Measurements from ENCODE around the gene ZBTB20. TPM values are rescaled to one million over a fixed set of nuclear protein-coding genes. Genes with fewer than 3 reads are reported as not detected.

Gene ZBTB20
- total RNA-seq, 2 donors from 2014 or later = 55.3 to 61.2 TPM

DNA sequence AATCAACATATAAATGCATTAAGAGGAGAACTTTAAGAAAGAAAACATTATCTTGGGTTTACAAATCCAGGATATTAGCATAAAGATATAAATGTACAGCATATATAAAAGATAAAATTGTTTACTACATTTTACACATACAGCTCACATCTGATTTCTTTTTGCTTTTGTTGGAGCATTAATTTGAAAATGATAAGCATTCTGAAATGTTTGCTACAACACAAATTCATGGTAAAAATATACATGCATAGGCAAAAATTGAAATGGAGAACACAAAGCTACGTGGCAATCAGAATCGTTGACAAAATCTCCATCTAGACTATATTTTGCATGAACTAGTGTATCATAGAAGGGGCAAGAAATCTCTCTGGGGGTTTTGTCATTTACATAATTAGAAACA, 694.2 kb downstream of the ZBTB20 start:
- H3K27ac Mint-ChIP-seq = no peak overlapping the region
- H3K36me3 Mint-ChIP-seq (ENCODE audit: low read depth) = no peaks in the 10 kb centered on the region
- no peaks in the 10 kb centered on the region for H3K27me3 Mint-ChIP-seq
- peaks cover 11% of the 10 kb centered on the region for H3K4me1 Mint-ChIP-seq
- no peak for ATAC-seq
- no peak for DNase-seq
- no peak overlapping the region for H3K4me3 Mint-ChIP-seq
- H3K9me3 ChIP-seq (ENCODE audit: control insufficient read depth, low read length, poor library complexity, severe bottlenecking) = no peaks in the 10 kb centered on the region

DNA sequence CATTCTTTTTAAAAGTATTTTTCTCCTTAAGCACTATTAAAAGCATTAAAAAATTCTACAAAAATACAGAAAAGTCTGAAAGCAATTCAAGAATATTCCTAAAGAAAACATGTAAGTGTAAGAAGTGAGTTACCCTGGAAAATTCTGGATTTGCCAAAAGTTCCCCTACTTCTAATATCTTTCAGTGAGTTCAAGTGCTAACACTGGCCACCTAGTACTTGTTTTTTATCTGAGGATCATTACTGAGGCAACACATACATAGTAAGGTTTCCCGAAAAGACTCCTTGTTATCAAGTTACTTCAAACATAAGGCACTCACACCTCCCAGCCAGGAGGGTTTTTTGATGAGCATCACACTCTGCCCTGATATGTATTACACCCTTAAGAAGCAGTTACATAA, 694.8 kb downstream of the ZBTB20 start:
- no peak overlapping the region for H3K27ac Mint-ChIP-seq
- H3K4me1 Mint-ChIP-seq = peaks cover 11% of the 10 kb centered on the region
- no peaks in the 10 kb centered on the region for H3K27me3 Mint-ChIP-seq
- ATAC-seq (no peak), DNase-seq (no peak)
- no peaks in the 10 kb centered on the region for H3K9me3 ChIP-seq (ENCODE audit: control insufficient read depth, low read length, poor library complexity, severe bottlenecking)
- no peaks in the 10 kb centered on the region for H3K36me3 Mint-ChIP-seq (ENCODE audit: low read depth)
- H3K4me3 Mint-ChIP-seq = no peak overlapping the region

DNA sequence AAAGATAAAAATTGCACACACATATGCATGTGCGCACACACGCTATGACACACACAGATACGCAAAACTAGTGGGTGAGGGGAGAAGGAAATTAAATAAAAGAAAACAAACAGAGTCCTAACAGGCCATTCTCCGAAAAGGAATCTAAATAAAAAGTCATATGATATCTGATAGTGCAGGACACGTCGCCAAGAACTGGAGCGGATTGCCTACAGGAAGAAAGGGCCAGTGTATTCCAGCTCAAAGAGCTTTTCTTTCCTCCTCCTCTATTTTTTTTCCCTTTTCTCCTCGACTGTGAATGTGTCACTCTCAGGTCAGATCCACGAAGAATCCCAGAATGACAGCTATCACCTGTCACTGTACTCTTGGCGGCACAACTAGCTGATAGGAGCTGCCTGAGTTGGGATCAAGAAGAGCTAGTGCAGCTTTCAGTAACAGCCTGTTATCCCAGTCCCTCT, 695.5 kb downstream of the ZBTB20 start:
- Mint-ChIP-seq H3K4me3 (no peak overlapping the region), H3K36me3 (ENCODE audit: low read depth) (no peaks in the 10 kb centered on the region), H3K4me1 (peaks cover 12% of the 10 kb centered on the region), H3K27me3 (no peaks in the 10 kb centered on the region), H3K27ac (no peak overlapping the region)
- no peaks in the 10 kb centered on the region for H3K9me3 ChIP-seq (ENCODE audit: control insufficient read depth, low read length, poor library complexity, severe bottlenecking)
- ATAC-seq (no peak), DNase-seq (no peak)

DNA sequence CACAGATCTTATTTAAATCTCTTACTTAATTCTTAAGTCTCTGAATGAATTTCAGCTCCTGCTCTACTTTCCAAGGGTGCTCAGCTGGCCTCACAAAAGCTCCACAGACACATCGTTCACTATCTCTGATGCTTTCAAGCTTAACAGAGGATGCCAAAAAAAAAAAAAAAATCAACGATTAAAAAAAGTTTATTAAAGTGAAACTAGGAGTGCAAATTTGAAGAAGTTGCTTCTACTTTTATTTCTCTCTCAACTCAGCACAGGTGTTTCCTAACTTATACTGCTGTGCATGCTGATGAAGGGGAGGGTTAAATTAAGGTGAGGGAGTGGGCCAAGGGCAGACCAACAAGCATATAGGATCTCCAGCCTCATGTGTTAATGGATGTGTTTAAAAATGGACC, 696.0 kb downstream of the ZBTB20 start:
- no peak for ATAC-seq
- Mint-ChIP-seq H3K4me1 (peaks cover 13% of the 10 kb centered on the region), H3K27ac (no peak overlapping the region), H3K27me3 (no peaks in the 10 kb centered on the region), H3K4me3 (no peak overlapping the region), H3K36me3 (ENCODE audit: low read depth) (no peaks in the 10 kb centered on the region)
- no peaks in the 10 kb centered on the region for H3K9me3 ChIP-seq (ENCODE audit: control insufficient read depth, low read length, poor library complexity, severe bottlenecking)
- no peak for DNase-seq

DNA sequence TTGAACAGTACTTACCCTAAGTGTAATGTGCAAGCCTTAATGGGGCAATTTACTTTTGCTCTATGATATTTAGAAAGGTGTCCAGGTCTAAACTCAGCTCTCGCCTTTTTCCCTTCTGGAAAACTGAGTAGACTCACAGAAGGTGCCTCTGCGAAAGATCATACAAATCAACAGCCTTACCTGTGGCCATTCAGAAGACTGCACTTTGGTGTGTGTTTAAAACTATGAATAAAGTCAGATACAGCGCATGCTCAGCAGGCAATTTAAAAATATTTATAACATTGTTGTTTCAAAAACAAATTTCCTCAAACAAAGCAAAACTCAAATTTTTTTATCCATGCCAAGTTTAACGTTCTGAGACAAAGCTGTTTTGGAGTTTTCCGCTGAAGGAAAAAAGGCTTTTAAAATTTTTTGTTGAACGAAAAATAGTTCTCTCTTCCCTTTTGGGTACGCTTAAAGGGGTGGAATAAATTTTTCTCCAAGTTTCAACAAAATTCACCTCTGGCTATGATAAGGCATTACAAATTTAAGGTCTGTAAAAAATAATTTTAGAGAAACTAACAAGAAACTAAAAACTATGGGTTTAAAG, 697.0 kb downstream of the ZBTB20 start:
- no peak overlapping the region for H3K4me3 Mint-ChIP-seq
- DNase-seq (no peak), ATAC-seq (no peak)
- H3K27me3 Mint-ChIP-seq = no peaks in the 10 kb centered on the region
- H3K36me3 Mint-ChIP-seq (ENCODE audit: low read depth) = no peaks in the 10 kb centered on the region
- peaks cover 13% of the 10 kb centered on the region for H3K4me1 Mint-ChIP-seq
- H3K9me3 ChIP-seq (ENCODE audit: control insufficient read depth, low read length, poor library complexity, severe bottlenecking) = no peaks in the 10 kb centered on the region
- no peak overlapping the region for H3K27ac Mint-ChIP-seq

DNA sequence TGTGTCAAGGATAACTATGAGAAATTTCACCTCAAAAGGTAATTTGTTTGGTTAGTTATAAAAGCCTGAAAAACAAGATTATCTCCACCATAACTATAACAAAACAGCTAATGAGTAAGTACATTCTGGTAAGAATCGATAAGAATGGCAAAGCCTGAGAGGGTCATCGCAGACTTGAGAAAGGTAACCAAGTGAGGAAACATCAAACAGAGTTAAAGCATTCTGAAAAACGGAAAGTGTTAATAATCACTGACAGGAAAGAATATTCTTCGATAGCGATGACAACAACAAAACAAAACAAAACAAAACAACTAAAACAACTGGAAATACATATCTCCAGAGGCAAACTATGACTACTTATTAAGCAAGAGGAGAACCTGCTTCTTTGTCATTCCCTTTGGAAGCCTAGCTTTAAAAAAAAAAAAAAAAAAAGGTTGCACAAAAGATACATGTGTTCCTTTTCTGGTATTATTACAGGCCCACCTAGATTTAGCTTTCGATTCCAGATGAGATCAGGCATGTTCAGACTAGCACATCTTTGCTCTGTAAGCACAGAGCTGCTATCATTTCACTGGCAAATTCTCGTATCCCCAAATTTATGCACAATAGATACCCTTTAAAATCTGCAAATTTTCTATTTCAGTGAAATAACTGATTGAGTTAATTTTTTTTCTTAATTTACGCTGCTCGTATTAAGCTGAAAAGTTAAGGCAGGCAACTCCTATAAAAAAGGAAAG, 697.6 kb downstream of the ZBTB20 start:
- no peaks in the 10 kb centered on the region for H3K9me3 ChIP-seq (ENCODE audit: control insufficient read depth, low read length, poor library complexity, severe bottlenecking)
- no peaks in the 10 kb centered on the region for H3K27me3 Mint-ChIP-seq
- no peak overlapping the region for H3K27ac Mint-ChIP-seq
- peaks cover 13% of the 10 kb centered on the region for H3K4me1 Mint-ChIP-seq
- no peaks in the 10 kb centered on the region for H3K36me3 Mint-ChIP-seq (ENCODE audit: low read depth)
- DNase-seq (no peak), ATAC-seq (no peak)
- H3K4me3 Mint-ChIP-seq = no peak overlapping the region

DNA sequence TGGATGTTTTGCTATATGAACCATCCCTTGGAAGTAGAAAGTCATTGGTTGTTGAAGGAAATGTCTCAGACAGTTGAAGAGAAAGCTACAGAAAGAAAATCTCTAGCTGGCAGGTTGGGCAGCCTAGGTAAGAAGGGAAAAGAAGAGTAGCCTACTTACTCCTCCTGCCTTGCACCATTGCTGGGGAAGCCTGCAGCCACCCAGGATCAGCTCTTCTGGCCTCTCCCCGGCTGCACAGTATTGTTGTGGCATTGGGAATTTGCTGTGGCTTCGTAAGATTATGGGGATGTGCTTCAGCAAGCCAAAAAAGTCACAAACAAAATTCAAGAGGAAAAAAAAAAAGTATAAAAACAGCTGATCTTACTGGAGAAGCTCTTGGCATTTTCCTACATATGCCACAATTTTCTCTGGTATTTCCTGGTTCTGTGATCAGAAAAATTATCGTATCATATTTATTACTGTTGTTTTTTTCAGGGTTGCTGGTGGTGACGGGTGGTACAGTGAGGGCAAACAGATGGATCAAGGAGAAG, 699.1 kb downstream of the ZBTB20 start:
- Mint-ChIP-seq H3K4me3 (no peak overlapping the region), H3K36me3 (ENCODE audit: low read depth) (no peaks in the 10 kb centered on the region), H3K27ac (no peak overlapping the region), H3K27me3 (no peaks in the 10 kb centered on the region), H3K4me1 (peaks cover 10% of the 10 kb centered on the region)
- no peaks in the 10 kb centered on the region for H3K9me3 ChIP-seq (ENCODE audit: control insufficient read depth, low read length, poor library complexity, severe bottlenecking)
- DNase-seq = no peak
- ATAC-seq = no peak

DNA sequence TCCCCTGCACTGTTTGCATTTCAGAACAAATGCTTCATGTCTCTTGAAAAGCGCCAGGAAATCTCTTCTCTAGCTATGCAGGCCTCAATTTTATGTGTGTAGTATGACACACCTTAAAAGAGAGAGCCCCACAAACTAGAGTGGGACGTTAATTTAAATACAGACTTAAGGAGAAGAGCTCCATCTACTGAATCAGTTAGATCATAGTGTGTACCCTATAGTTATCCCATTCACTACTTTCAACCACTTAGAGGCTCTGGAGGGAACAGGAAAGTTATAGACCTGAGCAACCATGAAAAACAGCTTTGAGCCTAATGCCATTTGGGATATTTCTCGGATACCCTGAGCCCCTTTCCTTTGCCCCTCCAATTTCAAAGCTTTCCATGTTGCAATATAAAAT, 699.5 kb downstream of the ZBTB20 start:
- Mint-ChIP-seq H3K4me1 (peaks cover 14% of the 10 kb centered on the region), H3K4me3 (no peak overlapping the region), H3K36me3 (ENCODE audit: low read depth) (no peaks in the 10 kb centered on the region), H3K27me3 (no peaks in the 10 kb centered on the region), H3K27ac (no peak overlapping the region)
- ATAC-seq (no peak), DNase-seq (no peak)
- H3K9me3 ChIP-seq (ENCODE audit: control insufficient read depth, low read length, poor library complexity, severe bottlenecking) = no peaks in the 10 kb centered on the region

DNA sequence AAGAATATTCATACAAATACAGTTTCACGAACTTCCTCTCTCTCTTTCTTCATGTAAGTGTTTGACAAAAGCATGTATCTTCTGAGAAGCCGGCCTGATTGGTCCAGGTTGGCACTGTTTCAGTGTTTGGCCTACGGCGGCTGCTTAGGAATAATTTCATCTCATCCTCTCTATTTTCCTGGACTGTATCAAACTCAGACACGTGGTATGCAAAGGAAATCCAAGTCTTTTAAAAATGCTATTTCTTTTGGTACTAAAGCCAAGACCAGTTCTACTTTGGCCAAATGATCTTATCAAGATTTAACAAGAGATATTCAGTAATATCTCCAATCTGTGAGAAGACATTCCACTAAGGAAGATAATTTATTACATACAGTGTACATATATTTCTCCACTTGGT, 700.5 kb downstream of the ZBTB20 start:
- DNase-seq (no peak), ATAC-seq (no peak)
- H3K4me3 Mint-ChIP-seq = no peak overlapping the region
- H3K9me3 ChIP-seq (ENCODE audit: control insufficient read depth, low read length, poor library complexity, severe bottlenecking) = no peaks in the 10 kb centered on the region
- H3K27ac Mint-ChIP-seq = no peak overlapping the region
- H3K36me3 Mint-ChIP-seq (ENCODE audit: low read depth) = no peaks in the 10 kb centered on the region
- no peaks in the 10 kb centered on the region for H3K27me3 Mint-ChIP-seq
- peaks cover 13% of the 10 kb centered on the region for H3K4me1 Mint-ChIP-seq

DNA sequence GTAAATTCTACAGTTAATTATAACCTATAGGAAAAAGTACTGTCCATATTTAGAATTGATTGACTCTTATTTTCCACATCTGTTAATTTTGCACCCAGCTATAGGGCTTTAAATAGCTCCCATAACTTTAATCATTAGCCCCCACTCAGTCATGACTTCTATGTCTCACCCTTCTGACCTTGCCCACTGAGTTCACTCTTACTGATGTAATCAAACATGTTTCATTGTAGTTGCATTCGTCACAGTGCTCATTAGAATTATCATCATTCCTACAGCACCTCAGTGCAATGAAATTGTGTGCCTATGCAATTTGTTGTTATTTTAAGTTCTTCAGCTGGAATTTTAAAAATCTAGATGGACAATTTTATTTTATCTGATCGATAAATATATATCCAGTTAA, 701.9 kb downstream of the ZBTB20 start:
- DNase-seq (no peak), ATAC-seq (no peak)
- Mint-ChIP-seq H3K36me3 (ENCODE audit: low read depth) (no peaks in the 10 kb centered on the region), H3K27ac (no peak overlapping the region), H3K4me1 (peaks cover 9% of the 10 kb centered on the region), H3K4me3 (no peak overlapping the region), H3K27me3 (no peaks in the 10 kb centered on the region)
- no peaks in the 10 kb centered on the region for H3K9me3 ChIP-seq (ENCODE audit: control insufficient read depth, low read length, poor library complexity, severe bottlenecking)

DNA sequence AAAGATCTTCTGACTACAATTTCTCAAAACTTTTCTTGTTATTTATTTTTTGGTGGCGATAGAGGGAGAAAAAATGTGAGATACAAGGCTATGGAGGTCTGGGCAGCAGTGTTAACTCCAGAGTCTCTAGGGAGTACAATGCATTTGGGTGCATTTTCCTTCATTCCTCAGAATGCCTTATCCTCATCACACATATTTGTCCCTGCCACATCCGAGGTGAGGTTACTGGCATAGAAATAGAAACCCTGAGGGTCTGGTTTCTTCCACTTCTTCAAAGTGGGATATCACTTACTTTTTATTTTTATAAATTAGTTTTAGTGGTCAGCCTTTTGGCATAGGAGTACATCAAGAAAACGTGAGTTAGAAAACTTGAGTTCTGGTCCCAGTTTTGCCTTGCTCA, 702.9 kb downstream of the ZBTB20 start:
- H3K9me3 ChIP-seq (ENCODE audit: control insufficient read depth, low read length, poor library complexity, severe bottlenecking) = no peaks in the 10 kb centered on the region
- no peak overlapping the region for H3K4me3 Mint-ChIP-seq
- DNase-seq (no peak), ATAC-seq (no peak)
- H3K27me3 Mint-ChIP-seq = no peaks in the 10 kb centered on the region
- H3K4me1 Mint-ChIP-seq = peaks cover 8% of the 10 kb centered on the region
- H3K36me3 Mint-ChIP-seq (ENCODE audit: low read depth) = no peaks in the 10 kb centered on the region
- peak overlapping the region; percentile 8 for H3K27ac Mint-ChIP-seq

DNA sequence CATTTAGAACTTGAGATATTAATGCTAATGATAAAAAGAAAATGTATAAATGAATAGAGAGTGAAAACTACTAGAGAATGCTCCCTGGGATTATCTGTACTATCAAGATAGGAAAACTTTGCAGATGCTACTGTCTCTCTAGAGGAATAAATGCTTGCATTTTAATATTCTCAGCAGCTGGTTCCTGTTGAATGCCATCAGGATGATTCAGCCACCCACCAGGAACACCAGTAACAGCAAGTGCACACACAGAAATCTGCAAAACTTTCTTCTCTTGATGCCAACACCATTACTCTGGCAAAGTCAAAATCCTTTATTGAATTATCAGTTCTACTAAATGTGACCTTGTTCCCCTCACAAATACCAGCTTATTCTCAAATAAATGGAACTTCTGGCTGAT, 704.8 kb downstream of the ZBTB20 start:
- H3K9me3 ChIP-seq (ENCODE audit: control insufficient read depth, low read length, poor library complexity, severe bottlenecking) = no peaks in the 10 kb centered on the region
- DNase-seq = no peak
- H3K4me3 Mint-ChIP-seq = no peak overlapping the region
- no peaks in the 10 kb centered on the region for H3K27me3 Mint-ChIP-seq
- no peak for ATAC-seq
- H3K36me3 Mint-ChIP-seq (ENCODE audit: low read depth) = no peaks in the 10 kb centered on the region
- H3K27ac Mint-ChIP-seq = no peak overlapping the region
- H3K4me1 Mint-ChIP-seq = peaks cover 9% of the 10 kb centered on the region

DNA sequence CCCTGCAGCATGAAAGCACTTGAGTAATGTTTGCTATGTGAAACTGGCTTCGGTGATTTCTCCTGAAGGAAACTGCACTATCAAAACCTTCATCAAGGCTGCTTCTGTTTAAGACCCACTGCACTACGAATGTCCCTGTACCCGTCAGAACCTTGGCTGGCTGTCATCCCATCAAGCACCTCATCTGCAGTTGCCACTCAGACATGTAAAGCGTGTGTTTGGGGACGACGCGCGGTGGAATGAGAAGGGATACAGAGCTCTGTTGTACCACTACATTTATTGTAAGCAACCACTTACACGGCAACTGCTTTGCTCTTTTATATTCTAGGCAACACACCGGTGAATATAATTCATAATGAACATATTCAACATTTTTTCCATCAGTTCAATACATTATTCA, 705.7 kb downstream of the ZBTB20 start:
- Mint-ChIP-seq H3K4me3 (no peak overlapping the region), H3K27ac (no peak overlapping the region), H3K36me3 (ENCODE audit: low read depth) (no peaks in the 10 kb centered on the region), H3K27me3 (no peaks in the 10 kb centered on the region), H3K4me1 (peaks cover 7% of the 10 kb centered on the region)
- ATAC-seq (no peak), DNase-seq (no peak)
- H3K9me3 ChIP-seq (ENCODE audit: control insufficient read depth, low read length, poor library complexity, severe bottlenecking) = no peaks in the 10 kb centered on the region

DNA sequence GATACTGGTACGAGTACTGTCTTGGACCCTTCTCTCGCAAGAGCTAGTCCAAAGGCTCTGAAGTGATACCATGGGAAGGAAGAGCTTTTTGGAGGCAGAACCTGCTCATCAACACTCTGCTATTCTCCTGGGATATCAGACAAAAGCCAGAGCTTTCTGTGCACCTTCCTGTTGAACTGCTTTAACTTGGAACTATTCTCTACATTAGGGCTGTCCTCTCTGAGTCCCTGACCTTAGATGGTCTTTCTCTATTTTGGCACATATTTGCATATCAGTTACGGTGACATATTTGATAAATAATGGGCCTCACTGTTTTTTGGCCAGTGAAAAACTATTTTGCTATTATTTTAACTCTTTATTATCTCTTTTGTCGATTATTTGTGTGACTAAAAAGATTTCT, 706.4 kb downstream of the ZBTB20 start:
- H3K4me3 Mint-ChIP-seq = no peak overlapping the region
- no peaks in the 10 kb centered on the region for H3K27me3 Mint-ChIP-seq
- H3K4me1 Mint-ChIP-seq = peaks cover 7% of the 10 kb centered on the region
- ATAC-seq = no peak
- H3K36me3 Mint-ChIP-seq (ENCODE audit: low read depth) = no peaks in the 10 kb centered on the region
- no peaks in the 10 kb centered on the region for H3K9me3 ChIP-seq (ENCODE audit: control insufficient read depth, low read length, poor library complexity, severe bottlenecking)
- DNase-seq = no peak
- H3K27ac Mint-ChIP-seq = no peak overlapping the region

Data from T-helper 17 cell (primary cell).